ENCODE measurements around the gene DNER. TPM values are rescaled to one million over a fixed set of nuclear protein-coding genes. Genes with fewer than 3 reads are reported as not detected.

The DNER gene
- polyA plus RNA-seq, 1 of the 3 experiments (the other 2 are of a cell fraction), result 1.4 TPM

GRCh38 chr2:229672021-229672420 lies 42.3 kb downstream of the DNER start (continued):
- no peak for TF ChIP-seq ZBTB33 (IDR thresholded peaks at IDR 0.05; ENCODE audit: borderline replicate concordance, low read depth)
- no peak for TF ChIP-seq SIN3A (IDR thresholded peaks at IDR 0.05; ENCODE audit: borderline replicate concordance, low read depth, low read length)
- no peak for TF ChIP-seq MAX (IDR thresholded peaks at IDR 0.05; ENCODE audit: low read depth)
- TF ChIP-seq FOXJ3 (CRISPR knock-in tag; IDR thresholded peaks at IDR 0.05), result no peak
- no peak for TF ChIP-seq FOSL2 (IDR thresholded peaks at IDR 0.05; ENCODE audit: borderline replicate concordance, low read depth)

GRCh38 chr2:229669841-229670240 lies 44.5 kb downstream of the DNER start:
- no peak for DNase-seq
- no peaks in the 10 kb centered on the region for H3F3A ChIP-seq (replicated peaks; ENCODE audit: insufficient read depth)
- CTCF ChIA-PET, result no interaction called here
- WGBS (ENCODE audit: low lambda C conversion rate), result 18% methylated on average over 3 of the region's 3 CpGs
- no peak overlapping the region for H3K27ac ChIP-seq (ENCODE audit: low read depth in 2 of 2, low read length in 1 of 2)
- H3K36me3 ChIP-seq (replicated peaks in 1 of 2; ENCODE audit: control insufficient read depth in 1 of 2, insufficient read depth in 2 of 2, low read length in 1 of 2), result no peaks in the 10 kb centered on the region
- H3K4me2 ChIP-seq, result no peak overlapping the region
- no peak overlapping the region for H3K9ac ChIP-seq
- H3K79me2 ChIP-seq (ENCODE audit: insufficient read depth), result no peaks in the 10 kb centered on the region
- H3K9me3 ChIP-seq, result no peaks in the 10 kb centered on the region
- no peaks in the 10 kb centered on the region for H4K20me1 ChIP-seq (ENCODE audit: insufficient read depth)
- POLR2A ChIA-PET, result no interaction called here
- no peaks in the 10 kb centered on the region for H3K27me3 ChIP-seq (ENCODE audit: insufficient read depth)
- H3K4me3 ChIP-seq (ENCODE audit: low read depth in 2 of 2, low read length in 1 of 2), result no peak overlapping the region
- peaks cover 0 to 5% of the 10 kb centered on the region in 2 experiments; a peak in 1 of 4 replicates for H3K4me1 ChIP-seq (ENCODE audit: control insufficient read depth in 1 of 2, insufficient read depth in 2 of 2, low read depth in 1 of 2, low read length in 1 of 2)
- H3K9me2 ChIP-seq, result no peaks in the 10 kb centered on the region
- no peak overlapping the region for H2AFZ ChIP-seq (ENCODE audit: low read depth)
- TF ChIP-seq CHD2 (IDR thresholded peaks at IDR 0.05; ENCODE audit: low read length, partially characterized antibody), result no peak
- no peak for TF ChIP-seq TCF12 (IDR thresholded peaks at IDR 0.05)
- TF ChIP-seq USF2 (IDR thresholded peaks at IDR 0.05; ENCODE audit: borderline replicate concordance, low read depth, low read length), result no peak
- no peak for TF ChIP-seq SMC3 (IDR thresholded peaks at IDR 0.05; ENCODE audit: low read depth, low read length)
- no peak for TF ChIP-seq REST (IDR thresholded peaks at IDR 0.05; ENCODE audit: low read depth, low read length)
- TF ChIP-seq JUND (IDR thresholded peaks at IDR 0.05), result no peak
- TF ChIP-seq FOXJ3 (CRISPR knock-in tag; IDR thresholded peaks at IDR 0.05), result no peak
- no peak for TF ChIP-seq NFIC (IDR thresholded peaks at IDR 0.05; ENCODE audit: borderline replicate concordance)
- TF ChIP-seq PBX3 (IDR thresholded peaks at IDR 0.05), result no peak
- no peak for TF ChIP-seq IRF3 (IDR thresholded peaks at IDR 0.05; ENCODE audit: low read depth, low read length)
- no peak for TF ChIP-seq YY1 (IDR thresholded peaks at IDR 0.05; ENCODE audit: low read depth)
- TF ChIP-seq USF1 (IDR thresholded peaks at IDR 0.05; ENCODE audit: borderline replicate concordance, low read depth), result no peak
- TF ChIP-seq NRF1 (IDR thresholded peaks at IDR 0.05; ENCODE audit: low read depth, low read length), result no peak
- TF ChIP-seq RXRA (IDR thresholded peaks at IDR 0.05; ENCODE audit: borderline replicate concordance, low read depth), result no peak
- TF ChIP-seq CTCF (IDR thresholded peaks at IDR 0.05), result no peak
- TF ChIP-seq FOSL2 (IDR thresholded peaks at IDR 0.05; ENCODE audit: borderline replicate concordance, low read depth), result no peak
